Measurements from ENCODE around the gene TMEM98. TPM values are rescaled to one million over a fixed set of nuclear protein-coding genes. Genes with fewer than 3 reads are reported as not detected.

Gene TMEM98
- total and polyA plus RNA-seq, 9 of the 15 experiments (the other 6 are each of a cell fraction or from before 2014, with no cell fraction given): 33.5 to 164 (median 84.7) TPM

- Histone ChIP-seq H4K20me1 (replicated peaks; ENCODE audit: control insufficient read depth, insufficient read depth, low read length) (no peaks in the 10 kb centered on the region; the same call in 1 of the 2 replicates), H3K9me1 (ENCODE audit: control insufficient read depth, insufficient read depth, low read length) (no peaks in the 10 kb centered on the region), H3K27me3 (ENCODE audit: control insufficient read depth in 2 of 2, insufficient read depth in 2 of 2, low read length in 2 of 2) (no peaks in the 10 kb centered on the region), H3K4me3 (no peak overlapping the region), H2AFZ (ENCODE audit: low read depth, low read length) (peak overlapping the region; percentile 35), H3K4me1 (replicated peaks in 1 of 2; ENCODE audit: control insufficient read depth in 2 of 2, insufficient read depth in 2 of 2, low read length in 2 of 2) (peaks cover 19 to 53% of the 10 kb centered on the region in 2 experiments), H3K27ac (ENCODE audit: extremely low read depth, low read depth, low read length) (no peak overlapping the region), H3K4me2 (ENCODE audit: insufficient read depth, low read length) (no peak overlapping the region), H3K9me3 (replicated peaks; ENCODE audit: control insufficient read depth, insufficient read depth, low read depth, low read length) (no peaks in the 10 kb centered on the region), H3K79me2 (ENCODE audit: control insufficient read depth, insufficient read depth, low read length) (no peaks in the 10 kb centered on the region), H3K36me3 (ENCODE audit: control insufficient read depth, insufficient read depth, low read length) (no peaks in the 10 kb centered on the region), H3K9ac (ENCODE audit: insufficient read depth in 1 of 2, low read depth in 2 of 2, low read length in 2 of 2) (peak overlapping the region in 1 of 2 experiments; percentile 10; a peak in 1 of 4 replicates)
- in situ Hi-C loops (cut with MboI) (no loop called here), intact Hi-C loops (cut with micrococcal nuclease) (loop anchor here (5.0 kb wide), 1 partner anchor 36 kb away; no protein-coding TSS in a partner anchor)
- FAIRE-seq (peak; percentile 61), ATAC-seq (peak; percentile 58), DNase-seq (ENCODE audit: extremely low read depth in 1 of 4, low spot score in 3 of 4) (peak in 1 of 4 experiments; percentile 54)
- BruUV-seq (replicated peaks): no TSS peak
- WGBS (ENCODE audit: insufficient coverage, low coverage, missing lambda C conversion rate): 25% methylated on average over 2 of the region's 2 CpGs
- ChIA-PET POLR2A (interaction anchor here (0.6 to 1.9 kb wide), 4 partner anchors 11 to 19 kb away, joined by 3 to 4 read pairs (median 3); no protein-coding TSS in a partner anchor), CTCF (ENCODE audit: low intra/inter-chr PET ratio) (no interaction called here)
- TF ChIP-seq GATA2 (CRISPR knock-in tag; IDR thresholded peaks at IDR 0.05): no peak
- TF ChIP-seq SAFB (IDR thresholded peaks at IDR 0.05; ENCODE audit: borderline replicate concordance, low read depth, low read length): no peak
- TF ChIP-seq ZNF778 (CRISPR knock-in tag; IDR thresholded peaks at IDR 0.05): no peak
- TF ChIP-seq, protein P1, sequence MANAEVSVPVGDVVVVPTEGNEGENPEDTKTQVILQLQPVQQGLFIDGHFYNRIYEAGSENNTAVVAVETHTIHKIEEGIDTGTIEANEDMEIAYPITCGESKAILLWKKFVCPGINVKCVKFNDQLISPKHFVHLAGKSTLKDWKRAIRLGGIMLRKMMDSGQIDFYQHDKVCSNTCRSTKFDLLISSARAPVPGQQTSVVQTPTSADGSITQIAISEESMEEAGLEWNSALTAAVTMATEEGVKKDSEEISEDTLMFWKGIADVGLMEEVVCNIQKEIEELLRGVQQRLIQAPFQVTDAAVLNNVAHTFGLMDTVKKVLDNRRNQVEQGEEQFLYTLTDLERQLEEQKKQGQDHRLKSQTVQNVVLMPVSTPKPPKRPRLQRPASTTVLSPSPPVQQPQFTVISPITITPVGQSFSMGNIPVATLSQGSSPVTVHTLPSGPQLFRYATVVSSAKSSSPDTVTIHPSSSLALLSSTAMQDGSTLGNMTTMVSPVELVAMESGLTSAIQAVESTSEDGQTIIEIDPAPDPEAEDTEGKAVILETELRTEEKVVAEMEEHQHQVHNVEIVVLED (CRISPR knock-in tag; IDR thresholded peaks at IDR 0.05): no peak
- TF ChIP-seq FOSL1 (tag; conservative IDR thresholded peaks at IDR 0.05): peak; percentile 41; the same call in 1 of the 2 replicates
- peak; percentile 25 for TF ChIP-seq MEIS2 (IDR thresholded peaks at IDR 0.05; ENCODE audit: partially characterized antibody)
- no peak for TF ChIP-seq CEBPG (CRISPR knock-in tag; IDR thresholded peaks at IDR 0.05)
- no peak for TF ChIP-seq CEBPG (tag; conservative IDR thresholded peaks at IDR 0.05 in 1 of 2, IDR thresholded peaks at IDR 0.05 in 1 of 2)
- TF ChIP-seq, protein P2, sequence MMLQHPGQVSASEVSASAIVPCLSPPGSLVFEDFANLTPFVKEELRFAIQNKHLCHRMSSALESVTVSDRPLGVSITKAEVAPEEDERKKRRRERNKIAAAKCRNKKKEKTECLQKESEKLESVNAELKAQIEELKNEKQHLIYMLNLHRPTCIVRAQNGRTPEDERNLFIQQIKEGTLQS (IDR thresholded peaks at IDR 0.05): peak; percentile 33; the same call in 1 of the 2 replicates
- TF ChIP-seq, protein P2 (CRISPR knock-in tag; conservative IDR thresholded peaks at IDR 0.05): no peak
- TF ChIP-seq CTBP1 (IDR thresholded peaks at IDR 0.05; ENCODE audit: borderline replicate concordance): peak; percentile 34; the same call in 1 of the 2 replicates
- no peak for TF ChIP-seq RERE (CRISPR knock-in tag; IDR thresholded peaks at IDR 0.05; ENCODE audit: borderline replicate concordance)
- no peak for TF ChIP-seq SRSF9 (IDR thresholded peaks at IDR 0.05; ENCODE audit: borderline replicate concordance, low read depth, low read length)
- no peak for TF ChIP-seq ZC3H4 (CRISPR knock-in tag; IDR thresholded peaks at IDR 0.05; ENCODE audit: borderline replicate concordance)
These were observed 32.9 kb downstream of the TMEM98 start for GRCh38 chr17:32960815-32961214.

Measured in K562 (cell line).